Inferior parietal cortex (tissue), 1 donor: ENCODE measurements around the gene STAG1.
A peak's percentile ranks its signal among the peaks of the same experiment; 100 is the strongest.
"Not testable (repeated sequence)": the region's sequence is repeated elsewhere in the genome, so short reads cannot be mapped to it uniquely, and the experiment has no call there.

Source experiments
- DNase-seq: peaks from one replicate; pipeline ENCODE4 v3.0.0-alpha.2; 2016; ENCODE audit errors: extremely low spot score

The STAG1 gene

GRCh38 chr3:136586580-136586979 lies 165.6 kb downstream of the STAG1 start:
- no peak for DNase-seq

GRCh38 chr3:136584728-136585127 lies 167.4 kb downstream of the STAG1 start:
- DNase-seq = no peak

- no peak for DNase-seq
Measured at GRCh38 chr3:136583823-136584222, 168.4 kb downstream of the STAG1 start.

GRCh38 chr3:136577791-136578190 lies 174.4 kb downstream of the STAG1 start:
- DNase-seq = no peak

- no peak for DNase-seq
Measured at GRCh38 chr3:136576279-136577009, 175.7 kb downstream of the STAG1 start.

- DNase-seq = no peak
Measured at GRCh38 chr3:136567599-136568188, 184.5 kb downstream of the STAG1 start.

- DNase-seq = not testable (repeated sequence)
Measured at GRCh38 chr3:136564962-136565361, 187.2 kb downstream of the STAG1 start.

GRCh38 chr3:136562026-136562425 lies 190.2 kb downstream of the STAG1 start:
- no peak for DNase-seq

GRCh38 chr3:136559896-136560295 lies 192.3 kb downstream of the STAG1 start:
- no peak for DNase-seq

GRCh38 chr3:136549461-136549860 lies 202.7 kb downstream of the STAG1 start:
- not testable (repeated sequence) for DNase-seq

GRCh38 chr3:136547293-136547692 lies 204.9 kb downstream of the STAG1 start:
- no peak for DNase-seq

GRCh38 chr3:136546720-136547119 lies 205.5 kb downstream of the STAG1 start:
- DNase-seq = no peak

GRCh38 chr3:136545664-136546268 lies 206.4 kb downstream of the STAG1 start:
- DNase-seq = peak; percentile 68

- DNase-seq = no peak
Measured at GRCh38 chr3:136544532-136544931, 207.6 kb downstream of the STAG1 start.

- DNase-seq = no peak
Measured at GRCh38 chr3:136543385-136543784, 208.8 kb downstream of the STAG1 start.

- DNase-seq = no peak
Measured at GRCh38 chr3:136535906-136536305, 216.3 kb downstream of the STAG1 start.

- DNase-seq = no peak
Measured at GRCh38 chr3:136532766-136533165, 219.4 kb downstream of the STAG1 start.

GRCh38 chr3:136518102-136518501 lies 234.1 kb downstream of the STAG1 start:
- no peak for DNase-seq

GRCh38 chr3:136516656-136517055 lies 235.5 kb downstream of the STAG1 start:
- DNase-seq = no peak

GRCh38 chr3:136516095-136516494 lies 236.1 kb downstream of the STAG1 start:
- DNase-seq = no peak

GRCh38 chr3:136514533-136514932 lies 237.6 kb downstream of the STAG1 start:
- not testable (repeated sequence) for DNase-seq

GRCh38 chr3:136513367-136513766 lies 238.8 kb downstream of the STAG1 start:
- no peak for DNase-seq

- DNase-seq = no peak
Measured at GRCh38 chr3:136512381-136512780, 239.8 kb downstream of the STAG1 start.
